BE2C (cell line): ENCODE results near the gene AUTS2.

Source experiments
- DNase-seq: peaks from one replicate; pipeline ENCODE4 v3.0.0-alpha.2; 2020
- H3K27me3 ChIP-seq: fragments of 250-450 bp; sonication (Bioruptor Pico); 2 replicates; pipeline ENCODE4 v1.5.1; 2020; ENCODE audit warnings: mild to moderate bottlenecking
- H3K36me3 ChIP-seq: fragments of 250-450 bp; sonication (Bioruptor Pico); 2 replicates; pipeline ENCODE4 v1.5.1; 2020; ENCODE audit warnings: mild to moderate bottlenecking
- H3K4me1 ChIP-seq: fragments of 250-450 bp; sonication (Bioruptor Pico); 2 replicates; pipeline ENCODE4 v1.5.1; 2020
- H3K4me3 ChIP-seq: 2 replicates; pipeline ENCODE4 v1.5.1; 2011; ENCODE audit warnings: low read depth, low read length
- H3K9me3 ChIP-seq: fragments of 250-450 bp; sonication (Bioruptor Pico); 2 replicates; pipeline ENCODE4 v1.5.1; 2020
- CTCF ChIP-seq: IDR thresholded peaks from 2 replicates; pipeline ENCODE4 v1.5.1; 2012; ENCODE audit warnings: mild to moderate bottlenecking, low read depth, low read length

Gene AUTS2

GRCh38 chr7:70495033-70495376, 896.7 kb downstream of the AUTS2 start:
- Histone ChIP-seq H3K36me3 (no peaks in the 10 kb centered on the region; the same call in 1 of the 2 replicates), H3K9me3 (no peaks in the 10 kb centered on the region), H3K27me3 (no peaks in the 10 kb centered on the region), H3K4me1 (peaks cover 8% of the 10 kb centered on the region; the same call in 1 of the 2 replicates), H3K4me3 (no peak overlapping the region)
- TF ChIP-seq CTCF = no peak
- DNase-seq = no peak

- Histone ChIP-seq H3K4me3 (no peak overlapping the region), H3K36me3 (no peaks in the 10 kb centered on the region), H3K27me3 (no peaks in the 10 kb centered on the region), H3K4me1 (peaks cover 2% of the 10 kb centered on the region; the same call in 1 of the 2 replicates), H3K9me3 (no peaks in the 10 kb centered on the region)
- TF ChIP-seq CTCF = no peak
- no peak for DNase-seq
These were observed 899.5 kb downstream of the AUTS2 start for GRCh38 chr7:70497793-70498192.

GRCh38 chr7:70498232-70498992, 900.1 kb downstream of the AUTS2 start:
- no peaks in the 10 kb centered on the region for H3K27me3 ChIP-seq
- no peak overlapping the region for H3K4me3 ChIP-seq
- TF ChIP-seq CTCF = no peak
- H3K4me1 ChIP-seq = no peaks in the 10 kb centered on the region
- H3K9me3 ChIP-seq = no peaks in the 10 kb centered on the region
- no peaks in the 10 kb centered on the region for H3K36me3 ChIP-seq
- DNase-seq = no peak

- no peaks in the 10 kb centered on the region for H3K9me3 ChIP-seq
- no peaks in the 10 kb centered on the region for H3K27me3 ChIP-seq
- DNase-seq = no peak
- H3K36me3 ChIP-seq = no peaks in the 10 kb centered on the region
- H3K4me3 ChIP-seq = no peak overlapping the region
- no peak for TF ChIP-seq CTCF
- no peaks in the 10 kb centered on the region for H3K4me1 ChIP-seq
These were observed 902.0 kb downstream of the AUTS2 start for GRCh38 chr7:70500261-70500660.

- Histone ChIP-seq H3K4me1 (peaks cover 6% of the 10 kb centered on the region), H3K9me3 (no peaks in the 10 kb centered on the region), H3K36me3 (no peaks in the 10 kb centered on the region), H3K4me3 (no peak overlapping the region), H3K27me3 (no peaks in the 10 kb centered on the region)
- DNase-seq = no peak
- TF ChIP-seq CTCF = no peak
These were observed 904.0 kb downstream of the AUTS2 start for GRCh38 chr7:70502117-70502863.

GRCh38 chr7:70504254-70504653, 906.0 kb downstream of the AUTS2 start:
- TF ChIP-seq CTCF = no peak
- no peak overlapping the region for H3K4me3 ChIP-seq
- peaks cover 6% of the 10 kb centered on the region for H3K4me1 ChIP-seq
- H3K9me3 ChIP-seq = no peaks in the 10 kb centered on the region
- DNase-seq = no peak
- no peaks in the 10 kb centered on the region for H3K36me3 ChIP-seq
- no peaks in the 10 kb centered on the region for H3K27me3 ChIP-seq
